GM12801 (cell line): Measurements from ENCODE around the gene NT5C.

Experiments used
- CTCF ChIP-seq: IDR thresholded peaks from one replicate; pipeline ENCODE4 v1.5.1; 2011; ENCODE audit warnings: control low read depth; ENCODE audit not compliant: insufficient read length; ENCODE audit errors: extremely low read depth

Gene NT5C

GRCh38 chr17:75081611-75082540 is 49.7 kb downstream of the NT5C start:
- TF ChIP-seq CTCF = no peak
